ENCODE data around the gene TMC3.

GRCh38 chr15:81338170-81339007 is 35.6 kb downstream of the TMC3 start:
- no peak for TF ChIP-seq CTCF (IDR thresholded peaks at IDR 0.05; ENCODE audit: low read depth, low read length, missing input control)
- no peak for TF ChIP-seq REST (IDR thresholded peaks at IDR 0.05)
- TF ChIP-seq GABPA (IDR thresholded peaks at IDR 0.05 in 1 of 2, conservative IDR thresholded peaks at IDR 0.05 in 1 of 2), result no peak
- TF ChIP-seq SP1 (IDR thresholded peaks at IDR 0.05), result no peak
- no peak for TF ChIP-seq EGR1 (IDR thresholded peaks at IDR 0.05; ENCODE audit: low read depth in 2 of 2)
- no peak for TF ChIP-seq JUND (IDR thresholded peaks at IDR 0.05)
- no peak for TF ChIP-seq RAD21 (IDR thresholded peaks at IDR 0.05)
- no peak for TF ChIP-seq MAX (IDR thresholded peaks at IDR 0.05)
- TF ChIP-seq TAF1 (conservative IDR thresholded peaks at IDR 0.05), result no peak
- TF ChIP-seq RXRA (IDR thresholded peaks at IDR 0.05), result no peak
- TF ChIP-seq HNF4A (conservative IDR thresholded peaks at IDR 0.05), result no peak
- TF ChIP-seq FOXA1 (IDR thresholded peaks at IDR 0.05), result no peak
- TF ChIP-seq NR2F2 (IDR thresholded peaks at IDR 0.05), result no peak
